Effector CD8-positive, alpha-beta T cell (primary cell): Measurements from ENCODE around the gene PAQR3.
"Not testable (repeated sequence)": the region's sequence is repeated elsewhere in the genome, so short reads cannot be mapped to it uniquely, and the experiment has no call there.

Source experiments
- DNase-seq: peaks from one replicate; lab custom pipeline; 2025; lab: John Stamatoyannopoulos, UW

PAQR3 gene

GRCh38 chr4:78928835-78929234 lies 10.4 kb downstream of the PAQR3 start:
- no peak for DNase-seq

GRCh38 chr4:78926826-78927225 lies 12.4 kb downstream of the PAQR3 start:
- no peak for DNase-seq

DNA sequence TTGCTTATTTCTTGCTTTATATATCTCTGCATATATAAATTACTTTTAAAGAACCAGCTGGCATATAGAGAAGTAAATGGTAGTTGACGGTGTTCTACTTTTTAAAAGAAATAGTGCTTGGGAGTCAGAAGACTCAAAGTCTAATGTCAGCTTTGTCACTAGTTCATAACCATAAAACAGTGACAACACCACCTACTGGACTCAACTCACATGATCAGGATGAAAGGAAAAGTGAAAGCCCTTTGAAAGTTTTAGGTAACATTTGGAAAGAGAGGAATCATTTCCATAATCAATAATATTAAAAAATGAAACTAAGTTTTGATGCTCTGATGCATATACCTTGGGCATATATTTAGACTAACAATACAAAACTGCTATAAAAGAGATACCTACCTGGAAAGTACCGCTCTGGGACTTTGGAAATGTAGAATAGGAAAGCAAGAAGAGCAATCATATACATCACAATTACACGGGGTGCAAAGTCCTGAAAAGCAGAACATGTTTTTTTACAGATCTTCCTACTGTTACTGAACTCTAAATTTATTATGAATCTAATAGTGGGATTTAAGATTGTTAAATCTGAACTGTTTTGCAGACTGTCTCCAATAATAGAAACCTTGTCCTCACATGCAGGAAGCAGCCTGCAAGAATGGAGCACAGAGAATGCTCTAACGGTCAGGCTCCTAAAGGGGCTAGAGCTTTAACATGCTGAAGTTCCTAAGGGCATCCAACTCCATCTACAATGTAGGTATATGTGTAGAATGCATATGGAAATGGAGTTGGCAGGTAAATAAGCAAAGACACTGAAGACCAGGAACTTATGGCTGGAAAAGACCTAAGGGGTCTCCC lies 15.6 kb downstream of the PAQR3 start:
- DNase-seq, result no peak

DNA sequence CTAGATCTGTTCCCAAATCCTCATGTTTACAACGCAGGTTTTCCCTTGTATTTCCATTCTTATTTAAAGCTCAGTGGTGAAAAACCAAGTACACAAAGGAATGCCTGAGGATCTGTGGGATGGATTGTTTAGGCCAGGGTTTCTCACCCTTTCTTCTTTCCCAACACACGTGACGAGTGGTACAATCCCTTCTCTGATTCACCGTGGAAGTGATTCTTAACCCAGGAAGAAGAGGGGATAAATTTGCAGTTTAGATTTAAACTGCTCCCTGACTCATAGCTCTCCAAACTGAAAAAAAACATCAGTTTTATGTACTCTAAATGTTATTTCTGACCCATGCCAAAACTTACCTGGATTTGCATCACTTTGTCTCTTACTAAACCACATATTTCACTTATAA lies 17.0 kb downstream of the PAQR3 start:
- no peak for DNase-seq

- DNase-seq, result no peak
These were observed 28.6 kb downstream of the PAQR3 start for GRCh38 chr4:78910612-78911011.

GRCh38 chr4:78908974-78909373 lies 30.3 kb downstream of the PAQR3 start:
- DNase-seq, result not testable (repeated sequence)

DNA sequence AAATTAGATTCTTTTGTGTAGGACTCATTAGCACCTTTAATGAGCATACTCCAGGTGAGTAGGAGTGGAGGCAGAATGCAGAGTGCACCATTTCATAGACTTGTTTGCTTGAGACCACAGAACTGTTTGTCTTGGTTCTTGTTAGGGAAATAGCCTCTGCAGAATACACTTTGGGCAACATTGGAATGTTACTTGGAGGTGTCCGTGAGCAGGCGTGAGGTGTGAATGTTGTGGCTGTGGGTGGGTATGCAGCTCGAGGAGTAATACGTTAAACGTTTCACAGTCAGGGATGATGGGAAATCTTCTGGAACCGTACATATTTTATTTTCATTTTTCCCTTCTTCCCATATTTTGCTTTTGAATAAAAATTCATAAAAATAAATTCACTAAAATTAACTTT lies 31.6 kb downstream of the PAQR3 start:
- DNase-seq, result no peak

- no peak for DNase-seq
These were observed 35.1 kb downstream of the PAQR3 start for GRCh38 chr4:78904143-78904542.

GRCh38 chr4:78902298-78902697 lies 36.9 kb downstream of the PAQR3 start:
- DNase-seq, result no peak

DNA sequence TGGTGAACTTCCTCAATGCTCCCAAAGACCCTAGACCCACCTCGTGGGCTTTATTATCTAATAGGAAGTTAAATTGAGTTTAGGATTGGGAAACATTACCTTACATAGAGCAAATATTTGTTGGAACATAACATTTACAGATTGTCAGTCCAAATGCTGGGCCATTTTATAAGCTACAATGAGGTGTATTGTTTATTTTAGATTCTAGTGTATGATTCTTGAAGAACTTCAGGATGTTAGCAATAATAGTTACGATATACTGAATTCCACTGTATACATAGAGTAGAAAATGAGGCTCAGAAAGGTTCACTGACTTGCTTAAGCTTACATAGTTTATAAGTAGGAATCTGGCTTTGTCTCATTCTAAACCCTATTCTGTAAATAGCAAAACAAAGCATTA lies 37.4 kb downstream of the PAQR3 start:
- DNase-seq, result no peak

- no peak for DNase-seq
These were observed 39.9 kb downstream of the PAQR3 start for GRCh38 chr4:78899302-78899701.

GRCh38 chr4:78889955-78890354 lies 49.3 kb downstream of the PAQR3 start:
- DNase-seq, result no peak

- no peak for DNase-seq
These were observed 53.6 kb downstream of the PAQR3 start for GRCh38 chr4:78885598-78885997.

GRCh38 chr4:78880874-78881492 lies 58.3 kb downstream of the PAQR3 start:
- DNase-seq, result no peak

DNA sequence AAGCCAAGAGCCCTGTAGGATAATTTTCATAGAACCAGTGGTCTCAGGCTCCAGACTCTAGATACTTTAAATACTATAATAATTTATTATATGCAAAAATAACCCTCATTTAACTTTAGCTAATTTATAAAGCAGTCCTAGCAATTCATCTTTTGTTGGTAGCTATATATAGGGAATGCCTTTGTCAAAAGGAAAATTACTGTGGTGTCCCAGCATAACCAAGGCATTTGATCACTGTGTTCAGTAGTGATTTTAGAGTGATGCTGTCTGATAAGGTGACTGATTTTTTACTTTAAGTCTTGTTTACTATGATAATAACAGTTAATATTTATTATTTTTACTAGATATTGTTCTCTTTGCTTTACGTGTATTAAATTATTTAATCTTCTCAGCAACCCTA lies 61.2 kb downstream of the PAQR3 start:
- no peak for DNase-seq

DNA sequence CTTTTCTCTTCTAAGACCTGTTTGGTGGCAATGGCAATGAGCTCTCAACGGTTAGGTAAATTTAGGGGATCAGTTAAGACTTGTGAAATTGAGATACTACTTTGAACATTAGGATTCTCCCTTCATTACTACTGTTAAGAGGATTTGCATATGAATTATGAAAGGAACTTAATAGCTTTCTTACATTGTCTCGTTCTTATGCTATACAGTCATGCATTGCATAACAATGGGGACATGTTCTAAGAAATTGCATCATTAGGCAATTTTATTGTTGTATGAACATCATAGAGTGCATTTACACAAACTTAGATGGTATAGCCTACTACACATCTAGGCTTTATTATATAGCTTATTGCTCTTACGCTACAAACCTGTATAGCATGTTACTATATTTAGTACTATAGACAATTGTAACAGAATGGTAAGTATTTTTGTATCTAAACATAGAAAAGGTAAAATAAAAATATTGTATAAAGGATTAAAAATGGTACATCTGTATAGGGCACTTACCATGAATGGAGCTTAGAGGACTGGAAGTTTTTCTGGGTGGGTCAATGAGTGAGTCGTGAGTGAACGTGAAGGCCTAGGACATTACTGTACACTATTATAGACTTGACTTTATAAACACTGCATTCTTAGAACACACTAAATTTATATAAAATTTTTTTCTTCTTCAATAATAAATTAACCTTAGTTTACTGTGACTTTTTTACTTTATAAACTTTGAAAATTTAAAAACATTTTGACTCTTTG lies 62.5 kb downstream of the PAQR3 start:
- no peak for DNase-seq

DNA sequence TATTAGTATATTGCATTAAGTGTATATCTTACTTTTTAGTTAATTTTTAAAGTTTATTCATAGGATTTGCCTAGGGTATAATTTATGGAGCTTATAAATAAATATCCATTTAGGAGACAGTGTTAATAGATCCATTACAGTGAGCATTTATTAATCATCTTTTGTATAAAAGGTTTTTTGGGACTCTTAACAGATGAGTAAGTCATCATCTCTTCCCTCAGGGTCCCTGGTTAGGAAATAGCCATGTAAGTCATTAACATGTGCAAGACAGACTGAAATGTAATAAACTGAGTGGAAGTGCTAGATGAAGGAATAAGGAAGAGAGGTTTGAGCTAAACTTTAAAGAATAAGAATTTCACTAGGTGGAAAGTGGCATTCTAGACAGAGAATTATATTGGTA lies 69.2 kb downstream of the PAQR3 start:
- no peak for DNase-seq

DNA sequence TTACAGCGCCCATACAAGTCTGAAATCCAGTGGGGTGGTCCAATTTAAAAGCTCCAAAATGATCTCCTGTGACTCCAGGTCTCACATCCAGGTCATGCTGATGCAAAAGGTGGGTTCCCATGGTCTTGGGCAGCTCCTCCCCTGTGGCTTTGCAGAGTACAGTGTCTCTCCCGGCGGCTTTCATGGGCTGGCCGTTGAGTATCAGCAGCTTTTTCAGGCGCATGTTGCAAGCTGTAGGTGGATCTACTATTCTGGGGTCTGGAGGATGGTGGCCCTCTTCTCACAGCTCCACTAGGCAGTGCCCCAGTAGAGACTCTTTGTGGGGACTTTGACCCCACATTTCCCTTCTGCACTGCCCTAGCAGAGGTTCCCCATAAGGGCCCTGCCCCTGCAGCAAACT lies 70.5 kb downstream of the PAQR3 start:
- DNase-seq, result not testable (repeated sequence)

DNA sequence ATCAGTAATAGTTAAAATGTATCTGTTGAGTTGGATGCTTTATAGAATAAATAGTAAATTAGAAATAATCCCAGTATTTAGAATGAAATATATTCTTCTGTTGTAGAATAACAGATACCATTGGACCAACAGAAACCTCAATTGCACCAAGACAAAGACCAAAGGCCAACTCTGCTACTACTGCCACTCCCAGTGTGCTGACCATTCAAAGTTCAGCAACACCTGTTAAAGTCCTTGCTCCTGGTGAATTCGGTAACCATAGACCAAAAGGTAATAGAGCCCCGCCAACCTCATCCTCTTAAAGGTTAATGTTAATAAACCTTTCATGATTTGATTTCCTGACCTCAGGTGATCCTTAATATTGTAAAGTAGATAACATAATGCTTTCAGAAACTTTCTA lies 73.8 kb downstream of the PAQR3 start:
- no peak for DNase-seq

DNA sequence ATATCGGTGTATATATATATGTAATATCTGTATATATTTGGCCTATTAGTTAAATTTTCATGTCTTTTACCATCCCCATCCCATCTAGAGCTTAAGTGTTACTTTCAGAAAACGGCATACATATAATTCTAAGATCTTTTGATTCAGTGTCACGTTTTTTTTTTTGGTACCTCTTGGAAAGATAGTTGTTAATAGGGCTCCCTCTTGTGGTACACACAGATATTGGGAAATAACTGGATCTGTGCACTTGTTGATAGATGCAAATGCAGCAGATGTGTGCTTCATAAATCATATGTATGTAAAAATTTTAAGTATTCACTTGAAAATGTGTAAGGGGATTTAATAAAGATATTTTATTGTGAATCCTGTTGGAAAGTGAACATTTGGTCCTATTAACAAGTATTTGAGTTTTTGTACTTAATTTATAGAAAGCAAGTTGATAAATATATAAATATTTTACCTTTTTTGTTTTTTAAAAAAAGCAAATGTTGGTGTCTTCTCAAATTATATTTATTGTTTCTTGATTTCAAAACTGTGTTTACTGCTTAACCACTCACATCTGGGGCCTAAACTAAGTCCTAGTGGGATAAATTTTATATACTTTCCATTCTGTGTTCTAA lies 74.7 kb downstream of the PAQR3 start:
- DNase-seq, result no peak

GRCh38 chr4:78863991-78864390 lies 75.2 kb downstream of the PAQR3 start:
- no peak for DNase-seq

DNA sequence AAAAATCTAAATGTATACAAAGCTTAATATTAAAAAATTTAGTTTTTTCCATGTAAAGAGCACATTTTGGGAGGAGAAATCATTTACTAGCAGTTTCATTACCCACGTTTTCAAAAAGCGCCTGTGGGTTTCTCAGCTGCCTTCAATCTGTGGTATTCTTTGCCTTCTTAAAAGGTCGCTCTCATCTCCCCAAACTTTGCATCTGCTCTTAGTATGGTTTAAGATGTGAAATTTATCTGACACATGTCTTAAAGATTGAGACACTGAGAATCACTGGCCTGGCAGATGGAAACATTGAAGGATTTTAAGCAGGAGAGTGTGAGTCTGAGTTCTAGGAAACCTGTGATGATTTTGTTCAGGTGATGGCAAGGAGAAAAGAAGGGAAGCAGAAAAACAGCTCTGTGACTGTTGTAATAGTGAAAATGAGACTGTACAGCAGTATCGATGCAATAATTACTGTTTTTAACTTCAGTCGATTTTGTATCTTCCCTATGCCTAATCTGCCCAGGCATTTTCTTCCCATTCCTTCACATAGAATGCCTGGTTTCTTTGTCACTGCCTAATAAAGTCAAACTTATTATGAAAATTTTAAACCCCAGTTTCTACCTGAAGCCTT lies 75.9 kb downstream of the PAQR3 start:
- DNase-seq, result no peak
